Measurements from ENCODE around the gene MAN2B1.

MAN2B1 gene

DNA sequence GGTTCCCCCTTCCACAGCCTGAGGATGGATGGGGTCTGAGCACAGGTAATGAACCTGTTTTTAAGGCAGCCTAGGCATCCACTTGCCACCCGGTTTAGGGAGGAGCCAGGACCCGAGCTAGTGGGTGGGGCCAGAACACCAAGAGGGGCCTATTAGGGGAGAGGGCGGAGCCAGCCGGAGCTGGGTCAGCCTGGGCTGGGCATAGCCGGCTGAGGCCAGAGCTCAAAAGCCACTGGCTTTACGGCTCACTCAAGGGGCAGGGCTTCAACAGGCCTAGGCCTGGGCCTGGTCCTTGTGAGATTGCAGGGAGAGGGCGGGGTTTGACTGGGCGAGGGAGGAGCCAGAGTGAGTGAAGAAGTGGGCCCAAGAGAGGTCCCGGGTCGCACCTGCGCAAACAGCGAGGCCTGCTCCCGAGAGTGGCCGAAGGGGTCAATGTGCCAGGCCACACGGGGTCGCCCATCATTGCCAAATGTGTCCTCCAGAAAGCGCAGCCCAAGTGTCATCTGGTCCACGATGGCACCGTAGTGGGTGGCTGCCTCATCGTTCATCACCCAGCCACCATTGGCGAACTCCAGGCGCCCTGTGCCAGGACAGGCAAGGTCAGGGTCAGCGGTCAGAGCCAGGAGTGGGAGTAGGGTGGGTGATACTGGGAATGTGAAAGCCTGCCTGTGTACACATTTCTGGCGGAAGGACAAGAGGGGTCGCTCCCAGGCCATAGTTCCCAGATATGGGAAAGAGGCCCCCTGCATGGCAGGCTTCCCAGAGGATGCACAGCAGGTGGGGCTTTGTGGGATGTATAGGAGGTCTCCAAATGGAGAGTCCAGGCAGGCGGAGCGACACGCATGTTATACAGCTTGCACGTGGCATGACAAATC, 1.9 kb downstream of the MAN2B1 start:
- in situ Hi-C loops (cut with MboI; ENCODE audit: low pct_unique_long_range_greater_than_20kb, low sequenced_read_pairs, unreplicated experiment), result no loop called here
- DNase-seq (ENCODE audit: low spot score), result no peak
- no peak for TF ChIP-seq CTCF (IDR thresholded peaks at IDR 0.05; ENCODE audit: extremely low read depth, insufficient read depth, missing control alignments)

DNA sequence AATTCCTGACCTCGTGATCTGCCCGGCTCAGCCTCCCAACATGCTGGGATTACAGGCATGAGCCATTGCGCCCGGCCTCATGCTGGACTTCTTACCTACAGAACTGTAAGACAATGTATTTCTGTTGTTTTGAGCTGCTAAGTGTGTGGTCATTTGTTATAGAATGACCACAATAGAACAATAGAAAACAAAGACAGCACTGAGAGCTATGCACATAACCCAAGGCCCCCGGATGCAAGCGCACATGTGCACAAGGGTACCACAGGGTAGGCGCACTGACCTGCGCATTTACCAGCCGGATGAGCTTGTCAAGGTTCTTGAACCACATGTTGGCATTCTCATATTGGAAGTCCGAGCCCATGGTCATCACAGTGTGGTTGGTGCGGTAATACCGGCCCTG, 5.6 kb downstream of the MAN2B1 start:
- DNase-seq (ENCODE audit: low spot score), result no peak
- TF ChIP-seq CTCF (IDR thresholded peaks at IDR 0.05; ENCODE audit: extremely low read depth, insufficient read depth, missing control alignments), result no peak
- in situ Hi-C loops (cut with MboI; ENCODE audit: low pct_unique_long_range_greater_than_20kb, low sequenced_read_pairs, unreplicated experiment), result no loop called here

DNA sequence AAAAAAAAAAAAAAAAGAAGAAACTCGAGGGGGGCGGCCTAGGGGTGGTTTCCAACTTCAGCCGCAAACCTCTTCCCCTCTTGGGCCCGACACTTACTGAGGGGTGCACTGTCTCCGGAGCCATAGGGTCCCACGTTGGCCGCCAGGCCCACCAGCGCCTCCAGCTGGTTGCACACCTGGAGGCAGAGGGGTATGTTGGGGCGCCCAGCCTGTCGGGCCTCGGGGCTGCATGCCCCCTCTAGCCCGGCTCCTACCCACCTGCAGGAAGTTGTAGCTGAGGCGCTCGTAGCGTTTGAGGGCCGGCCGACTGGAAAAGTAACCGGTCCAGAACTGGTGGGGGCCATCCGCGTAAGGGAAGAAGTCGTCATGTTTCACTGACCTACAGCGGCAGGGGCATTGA, 8.6 kb downstream of the MAN2B1 start:
- in situ Hi-C loops (cut with MboI; ENCODE audit: low pct_unique_long_range_greater_than_20kb, low sequenced_read_pairs, unreplicated experiment), result no loop called here
- no peak for TF ChIP-seq CTCF (IDR thresholded peaks at IDR 0.05; ENCODE audit: extremely low read depth, insufficient read depth, missing control alignments)
- no peak for DNase-seq (ENCODE audit: low spot score)

DNA sequence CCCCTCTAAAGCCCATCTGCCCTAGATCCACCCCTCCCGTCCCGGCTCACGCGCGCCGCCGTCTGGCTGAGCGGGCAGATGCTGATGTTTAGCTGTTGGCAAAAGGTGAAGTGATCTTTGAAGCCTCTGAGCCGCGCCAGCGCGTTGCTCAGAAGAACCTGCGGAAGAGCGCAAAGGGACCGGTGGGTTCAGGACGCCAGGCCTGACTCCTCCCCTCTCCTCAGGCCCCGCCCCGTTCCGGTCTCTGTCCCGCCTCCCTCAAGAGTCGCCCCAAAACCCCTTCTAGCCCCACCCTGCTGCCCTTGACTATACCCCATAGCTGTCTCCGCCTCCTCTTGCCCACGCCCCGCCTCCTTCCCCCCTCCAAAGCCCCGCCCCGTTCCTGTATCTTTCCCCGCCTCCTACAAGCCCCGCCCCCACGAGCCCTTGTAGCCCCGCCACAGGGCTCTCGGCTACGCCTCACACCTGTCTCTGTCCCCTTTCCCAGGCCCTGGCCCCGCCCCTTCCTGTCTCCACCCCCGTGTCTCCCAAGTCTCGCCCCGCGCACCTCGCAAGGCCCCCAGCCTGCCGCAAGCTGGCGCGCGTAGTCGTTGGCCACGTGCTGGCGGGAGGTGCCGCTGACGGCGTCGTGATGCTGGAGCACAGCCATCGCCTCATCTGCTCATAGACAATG, 9.5 kb downstream of the MAN2B1 start:
- no peak for TF ChIP-seq CTCF (IDR thresholded peaks at IDR 0.05; ENCODE audit: extremely low read depth, insufficient read depth, missing control alignments)
- in situ Hi-C loops (cut with MboI; ENCODE audit: low pct_unique_long_range_greater_than_20kb, low sequenced_read_pairs, unreplicated experiment), result no loop called here
- peak; percentile 64 for DNase-seq (ENCODE audit: low spot score)

DNA sequence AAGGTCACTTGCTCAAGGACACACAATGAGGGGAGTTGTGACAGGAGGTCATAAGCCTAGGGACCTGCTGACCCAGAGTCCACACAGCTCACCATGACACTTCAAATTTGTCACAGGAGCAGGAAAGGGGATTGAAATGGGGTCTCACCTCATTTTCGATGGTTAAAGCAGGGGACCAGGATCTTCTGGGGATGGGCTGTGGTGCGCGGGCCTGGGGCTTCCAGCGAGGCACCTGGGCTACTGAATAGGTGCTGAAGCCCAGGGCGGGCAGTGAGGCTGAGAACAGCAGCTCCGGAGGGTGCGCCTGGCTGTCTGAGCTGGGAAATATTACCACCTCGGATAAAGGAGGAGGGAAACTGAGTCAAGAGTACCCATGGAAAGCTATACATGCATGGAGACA, 11.0 kb downstream of the MAN2B1 start:
- in situ Hi-C loops (cut with MboI; ENCODE audit: low pct_unique_long_range_greater_than_20kb, low sequenced_read_pairs, unreplicated experiment), result no loop called here
- no peak for DNase-seq (ENCODE audit: low spot score)
- TF ChIP-seq CTCF (IDR thresholded peaks at IDR 0.05; ENCODE audit: extremely low read depth, insufficient read depth, missing control alignments), result no peak

DNA sequence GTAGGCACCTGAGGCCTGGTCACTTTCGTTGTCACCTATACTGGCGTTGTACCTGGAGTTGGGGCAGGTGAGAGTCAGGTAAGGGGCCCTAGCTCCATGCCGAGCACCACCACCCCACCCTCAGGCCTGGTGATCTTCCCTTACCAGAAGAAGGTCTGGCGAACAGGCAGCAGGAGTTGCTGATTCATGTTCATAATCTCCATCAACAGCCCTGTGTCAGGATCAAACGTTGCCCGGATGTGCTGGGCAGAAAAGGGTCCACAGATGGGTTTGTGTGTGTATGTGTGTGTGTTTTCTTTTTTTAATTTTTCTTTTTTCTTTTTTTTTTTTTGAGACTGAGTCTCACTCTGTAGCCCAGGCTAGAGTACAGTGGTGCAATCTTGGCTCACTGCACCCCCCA, 14.3 kb downstream of the MAN2B1 start:
- in situ Hi-C loops (cut with MboI; ENCODE audit: low pct_unique_long_range_greater_than_20kb, low sequenced_read_pairs, unreplicated experiment), result no loop called here
- TF ChIP-seq CTCF (IDR thresholded peaks at IDR 0.05; ENCODE audit: extremely low read depth, insufficient read depth, missing control alignments), result no peak
- no peak for DNase-seq (ENCODE audit: low spot score)

All from GM13977 (cell line).